Measurements from ENCODE around the gene YTHDF1.
A peak's percentile ranks its signal among the peaks of the same experiment; 100 is the strongest.

DNA sequence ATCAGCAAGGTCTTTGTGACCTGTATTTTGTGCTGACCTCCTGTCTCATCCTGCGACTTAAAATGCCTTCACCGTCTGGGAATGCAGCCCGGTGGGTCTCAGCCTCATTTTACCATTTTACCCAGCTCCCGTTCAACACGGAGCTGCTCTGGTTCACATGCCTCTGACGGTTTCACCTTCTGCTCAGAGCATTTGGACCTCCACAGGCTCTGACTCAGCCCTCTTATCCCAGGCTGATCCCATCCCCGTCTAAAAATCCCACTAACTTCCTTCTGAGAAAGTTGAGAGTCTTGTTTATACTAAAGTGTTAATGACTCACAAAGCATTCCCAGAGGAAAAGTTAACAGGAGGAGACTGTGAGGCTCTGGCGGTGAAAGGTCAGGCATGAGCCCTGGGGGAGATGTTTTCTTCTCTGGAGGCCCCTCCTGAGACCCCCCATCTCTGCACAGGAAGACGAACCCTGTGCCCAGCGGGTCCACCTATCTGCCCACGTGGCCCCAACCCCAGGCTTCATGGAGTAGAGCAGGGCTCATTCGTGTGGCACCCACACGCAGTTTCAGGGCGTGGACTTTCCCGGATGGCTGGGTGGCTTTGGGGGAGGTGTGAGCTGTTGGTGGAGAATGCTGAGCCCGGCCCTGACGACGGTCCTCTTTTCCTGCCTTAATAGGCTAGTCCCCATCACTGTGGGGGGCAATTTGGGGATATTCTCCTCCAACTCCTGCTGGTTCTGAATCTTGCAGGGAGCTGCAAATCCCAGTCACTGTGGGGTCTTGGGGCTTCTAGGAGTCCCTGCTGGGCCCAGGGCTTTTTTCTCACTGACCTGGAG, 16.5 kb upstream of the YTHDF1 start:
- TF ChIP-seq RCOR1 (IDR thresholded peaks at IDR 0.05; ENCODE audit: low read depth, low read length) (no peak), POLR2A (IDR thresholded peaks at IDR 0.05; ENCODE audit: low read length) (no peak), NPAS2 (CRISPR knock-in tag; IDR thresholded peaks at IDR 0.05; ENCODE audit: borderline replicate concordance) (no peak), EP300 (IDR thresholded peaks at IDR 0.05) (peak; percentile 92 to 95; a peak in 4 of 5 replicates), ZNF302 (CRISPR knock-in tag; IDR thresholded peaks at IDR 0.05) (peak; percentile 83), KDM1A (IDR thresholded peaks at IDR 0.05; ENCODE audit: low read depth) (no peak)
- TF ChIP-seq, protein P1, sequence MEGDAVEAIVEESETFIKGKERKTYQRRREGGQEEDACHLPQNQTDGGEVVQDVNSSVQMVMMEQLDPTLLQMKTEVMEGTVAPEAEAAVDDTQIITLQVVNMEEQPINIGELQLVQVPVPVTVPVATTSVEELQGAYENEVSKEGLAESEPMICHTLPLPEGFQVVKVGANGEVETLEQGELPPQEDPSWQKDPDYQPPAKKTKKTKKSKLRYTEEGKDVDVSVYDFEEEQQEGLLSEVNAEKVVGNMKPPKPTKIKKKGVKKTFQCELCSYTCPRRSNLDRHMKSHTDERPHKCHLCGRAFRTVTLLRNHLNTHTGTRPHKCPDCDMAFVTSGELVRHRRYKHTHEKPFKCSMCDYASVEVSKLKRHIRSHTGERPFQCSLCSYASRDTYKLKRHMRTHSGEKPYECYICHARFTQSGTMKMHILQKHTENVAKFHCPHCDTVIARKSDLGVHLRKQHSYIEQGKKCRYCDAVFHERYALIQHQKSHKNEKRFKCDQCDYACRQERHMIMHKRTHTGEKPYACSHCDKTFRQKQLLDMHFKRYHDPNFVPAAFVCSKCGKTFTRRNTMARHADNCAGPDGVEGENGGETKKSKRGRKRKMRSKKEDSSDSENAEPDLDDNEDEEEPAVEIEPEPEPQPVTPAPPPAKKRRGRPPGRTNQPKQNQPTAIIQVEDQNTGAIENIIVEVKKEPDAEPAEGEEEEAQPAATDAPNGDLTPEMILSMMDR (IDR thresholded peaks at IDR 0.05), result no peak
- TF ChIP-seq, protein P2, sequence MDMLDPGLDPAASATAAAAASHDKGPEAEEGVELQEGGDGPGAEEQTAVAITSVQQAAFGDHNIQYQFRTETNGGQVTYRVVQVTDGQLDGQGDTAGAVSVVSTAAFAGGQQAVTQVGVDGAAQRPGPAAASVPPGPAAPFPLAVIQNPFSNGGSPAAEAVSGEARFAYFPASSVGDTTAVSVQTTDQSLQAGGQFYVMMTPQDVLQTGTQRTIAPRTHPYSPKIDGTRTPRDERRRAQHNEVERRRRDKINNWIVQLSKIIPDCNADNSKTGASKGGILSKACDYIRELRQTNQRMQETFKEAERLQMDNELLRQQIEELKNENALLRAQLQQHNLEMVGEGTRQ (IDR thresholded peaks at IDR 0.05), result peak; percentile 71
